ENCODE results near the gene ROPN1L. TPM values are rescaled to one million over a fixed set of nuclear protein-coding genes. Genes with fewer than 3 reads are reported as not detected.

ROPN1L gene
- total and polyA plus RNA-seq, 2 of the 8 experiments (the other 6 are each of a cell fraction or from before 2014, with no cell fraction given): 0.24 to 0.73 TPM

GRCh38 chr5:10489810-10490426 lies 48.2 kb downstream of the ROPN1L start (continued):
- TF ChIP-seq ATF3 (IDR thresholded peaks at IDR 0.05; ENCODE audit: insufficient read depth, low read depth, low read length): no peak

Measured in H1 (cell line).